ENCODE measurements around the gene RNASEH2A. TPM values are rescaled to one million over a fixed set of nuclear protein-coding genes. Genes with fewer than 3 reads are reported as not detected.

RNASEH2A gene
- total and polyA plus RNA-seq, 11 donors, result 0.63 to 8.6 (median 4.0) TPM

DNA sequence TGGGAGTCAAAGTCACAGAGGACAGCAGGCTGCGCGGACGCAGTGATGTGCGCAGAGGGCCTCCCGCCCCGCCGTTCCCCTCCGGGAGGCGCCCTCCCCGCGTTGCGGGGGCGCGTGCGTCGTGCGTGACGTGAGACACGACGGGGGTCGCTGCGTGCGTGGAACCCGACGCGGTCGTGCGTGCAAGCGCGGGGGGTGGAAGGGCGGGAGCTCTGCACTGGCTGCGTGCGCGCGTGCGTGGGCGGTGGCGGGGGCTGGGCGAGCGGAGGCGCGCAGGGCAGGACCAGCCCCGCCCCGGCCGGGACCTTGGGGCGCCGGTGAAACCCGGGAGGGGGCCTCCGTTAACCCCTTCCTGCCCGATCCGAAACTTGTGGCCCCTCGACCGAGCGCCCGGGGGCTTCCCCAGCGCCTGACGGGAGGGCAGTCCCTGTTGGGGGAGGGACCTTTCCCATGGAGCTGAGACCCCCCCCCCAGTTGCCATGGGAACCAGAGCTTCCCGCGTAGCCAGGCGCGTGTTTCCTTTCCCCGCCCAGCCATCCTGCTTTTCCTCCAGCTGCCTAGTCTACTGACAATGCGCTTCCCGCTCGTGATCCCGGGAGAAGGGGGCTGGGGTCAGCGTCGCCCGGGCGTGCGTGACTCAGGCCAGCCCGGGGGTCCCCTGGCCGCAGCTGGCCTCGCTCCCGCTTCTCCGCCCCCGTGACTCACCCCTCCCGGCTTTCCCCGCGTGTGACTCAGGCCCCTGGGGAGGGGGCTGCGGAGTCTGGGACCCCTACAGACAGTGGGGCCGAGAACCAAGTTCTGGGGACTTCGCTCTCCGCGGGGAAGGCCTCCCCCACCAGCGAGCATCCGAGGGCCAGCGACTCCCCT, 23.7 kb upstream of the RNASEH2A start:
- intact Hi-C loops (cut with DNase I), result loop anchor here in 1 of 10 donors (10.0 kb wide), 1 partner anchor 372 kb away; the partner anchor contains the start of genes IER2 and STX10
- DNase-seq, result peak; percentile 94 to 97 (median 95)
- no peaks in the 10 kb centered on the region for H3K36me3 ChIP-seq
- H3K27me3 ChIP-seq, result no peaks in the 10 kb centered on the region
- no peaks in the 10 kb centered on the region for H3K9me3 ChIP-seq
- H3K27ac ChIP-seq, result peak overlapping the region; percentile 92 to 100 (median 99)
- peak overlapping the region; percentile 5 to 67 (median 54) for H3K4me3 ChIP-seq
- peaks cover 7 to 84% (median 63%) of the 10 kb centered on the region in 12 donors for H3K4me1 ChIP-seq
- TF ChIP-seq, protein P1, sequence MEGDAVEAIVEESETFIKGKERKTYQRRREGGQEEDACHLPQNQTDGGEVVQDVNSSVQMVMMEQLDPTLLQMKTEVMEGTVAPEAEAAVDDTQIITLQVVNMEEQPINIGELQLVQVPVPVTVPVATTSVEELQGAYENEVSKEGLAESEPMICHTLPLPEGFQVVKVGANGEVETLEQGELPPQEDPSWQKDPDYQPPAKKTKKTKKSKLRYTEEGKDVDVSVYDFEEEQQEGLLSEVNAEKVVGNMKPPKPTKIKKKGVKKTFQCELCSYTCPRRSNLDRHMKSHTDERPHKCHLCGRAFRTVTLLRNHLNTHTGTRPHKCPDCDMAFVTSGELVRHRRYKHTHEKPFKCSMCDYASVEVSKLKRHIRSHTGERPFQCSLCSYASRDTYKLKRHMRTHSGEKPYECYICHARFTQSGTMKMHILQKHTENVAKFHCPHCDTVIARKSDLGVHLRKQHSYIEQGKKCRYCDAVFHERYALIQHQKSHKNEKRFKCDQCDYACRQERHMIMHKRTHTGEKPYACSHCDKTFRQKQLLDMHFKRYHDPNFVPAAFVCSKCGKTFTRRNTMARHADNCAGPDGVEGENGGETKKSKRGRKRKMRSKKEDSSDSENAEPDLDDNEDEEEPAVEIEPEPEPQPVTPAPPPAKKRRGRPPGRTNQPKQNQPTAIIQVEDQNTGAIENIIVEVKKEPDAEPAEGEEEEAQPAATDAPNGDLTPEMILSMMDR (IDR thresholded peaks at IDR 0.05), result peak in 4 of 12 donors; percentile 14 to 35 (median 18)
- TF ChIP-seq POLR2A (IDR thresholded peaks at IDR 0.05), result peak in 1 of 2 donors; percentile 75
- whole genome bisulfite sequencing, 4 donors, result 2 to 3% (median 2%) methylated on average over 28 to 88 of the region's 88 CpGs
- ATAC-seq, result peak; percentile 6 to 75 (median 56)

DNA sequence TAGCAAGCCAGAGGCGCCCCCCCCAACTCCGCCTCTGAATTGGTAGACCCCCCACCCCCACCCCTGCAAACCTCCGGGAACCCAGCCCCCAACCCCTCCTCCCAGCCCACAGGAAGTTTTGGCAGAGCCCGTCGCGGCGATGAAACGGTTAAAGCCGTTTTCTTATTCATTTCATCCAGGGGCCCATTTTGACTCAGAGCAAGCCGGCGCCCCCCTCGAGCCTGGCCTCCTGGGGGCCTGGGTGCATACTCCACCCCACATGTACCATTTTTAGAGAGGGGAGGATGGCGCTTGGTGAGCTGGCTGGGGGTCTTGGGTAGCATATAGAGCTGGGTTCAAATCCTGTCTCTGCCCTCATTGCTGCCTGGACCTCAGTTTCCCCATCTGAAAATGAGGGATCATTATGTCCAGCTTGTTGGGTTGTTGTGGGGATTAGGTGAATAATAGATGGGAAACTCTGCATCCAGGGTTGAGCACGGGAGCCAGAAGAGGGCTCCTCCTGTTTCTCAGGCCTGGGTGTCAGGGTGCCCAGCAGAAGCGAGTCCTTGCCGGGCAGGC, 23.0 kb upstream of the RNASEH2A start:
- Histone ChIP-seq H3K36me3 (no peaks in the 10 kb centered on the region), H3K4me1 (peaks cover 7 to 91% (median 66%) of the 10 kb centered on the region in 12 donors), H3K9me3 (no peaks in the 10 kb centered on the region), H3K27me3 (no peaks in the 10 kb centered on the region), H3K27ac (peak overlapping the region; percentile 92 to 100 (median 99)), H3K4me3 (peak overlapping the region in 11 of 12 donors; percentile 27 to 67 (median 55))
- no peak for ATAC-seq
- no peak for DNase-seq
- WGBS, 4 donors, result 18 to 42% (median 20%) methylated on average over 8 to 16 of the region's 16 CpGs
- intact Hi-C loops (cut with DNase I), result loop anchor here in 1 of 10 donors (10.0 kb wide), 1 partner anchor 371 kb away; the partner anchor contains the start of genes IER2 and STX10
- TF ChIP-seq, protein P1 (IDR thresholded peaks at IDR 0.05), result no peak

DNA sequence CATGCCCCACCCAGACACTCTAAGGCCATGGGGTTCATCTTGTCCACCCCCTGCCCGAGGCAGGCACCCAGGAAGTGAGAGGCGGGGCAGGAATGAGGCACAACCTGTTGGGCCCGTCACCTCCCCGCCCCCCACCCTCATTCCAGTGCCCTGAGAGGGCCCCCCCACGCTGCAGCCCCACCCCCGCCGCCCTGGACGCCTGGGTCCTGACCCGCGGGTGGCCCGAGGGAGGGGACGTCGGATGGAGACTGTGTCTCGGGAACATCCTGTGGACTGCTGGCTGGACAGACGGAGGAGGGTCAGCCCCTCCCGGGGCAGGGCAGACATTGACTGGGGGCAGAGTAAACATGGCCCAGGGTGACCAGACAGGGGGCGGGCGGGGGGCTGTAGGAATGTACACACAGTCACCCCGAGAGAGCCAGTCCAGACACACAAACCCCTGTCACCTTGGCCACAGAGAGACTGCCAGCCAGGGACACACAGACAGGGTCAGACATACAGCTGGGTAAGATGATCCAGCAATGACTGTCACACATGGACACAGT, 22.5 kb upstream of the RNASEH2A start:
- DNase-seq, result peak; percentile 79 to 88 (median 82)
- intact Hi-C loops (cut with DNase I), result loop anchor here in 1 of 10 donors (10.0 kb wide), 1 partner anchor 371 kb away; the partner anchor contains the start of genes IER2 and STX10
- Histone ChIP-seq H3K4me3 (peak overlapping the region in 8 of 12 donors; percentile 51 to 67 (median 56)), H3K27me3 (no peaks in the 10 kb centered on the region), H3K9me3 (no peaks in the 10 kb centered on the region), H3K36me3 (no peaks in the 10 kb centered on the region), H3K4me1 (peaks cover 7 to 91% (median 66%) of the 10 kb centered on the region in 12 donors), H3K27ac (peak overlapping the region; percentile 92 to 100 (median 99))
- ATAC-seq, result peak; percentile 5 to 46 (median 26)
- 10 to 40% (median 22%) methylated on average over 5 to 19 of the region's 19 CpGs for WGBS, 4 donors
- TF ChIP-seq POLR2A (IDR thresholded peaks at IDR 0.05), result no peak

DNA sequence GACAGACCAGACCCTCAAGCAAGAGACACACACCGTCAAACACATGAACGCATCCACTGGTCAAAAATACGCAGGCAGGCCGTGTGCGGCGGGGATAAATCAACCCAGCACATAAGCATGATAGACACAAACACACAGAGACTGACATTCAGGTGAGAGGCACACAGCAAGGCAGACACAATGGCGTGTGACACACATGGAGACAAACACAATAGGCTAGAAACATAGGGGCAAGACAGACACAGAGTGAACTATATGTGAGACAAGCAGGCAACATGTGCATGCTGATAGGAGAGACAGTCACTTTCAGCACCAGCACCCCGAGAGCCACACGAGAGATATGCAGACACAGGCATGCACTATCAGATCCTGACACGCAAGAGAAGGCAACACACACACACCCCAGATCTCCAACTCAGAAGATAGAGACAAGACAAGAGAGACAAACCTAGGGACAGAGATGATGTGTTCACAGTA, 22.0 kb upstream of the RNASEH2A start:
- Histone ChIP-seq H3K4me1 (peaks cover 7 to 90% (median 66%) of the 10 kb centered on the region in 12 donors), H3K9me3 (no peaks in the 10 kb centered on the region), H3K36me3 (no peaks in the 10 kb centered on the region), H3K4me3 (peak overlapping the region in 3 of 12 donors; percentile 18 to 58 (median 20)), H3K27me3 (no peaks in the 10 kb centered on the region), H3K27ac (peak overlapping the region; percentile 92 to 100 (median 99))
- TF ChIP-seq, protein P1 (IDR thresholded peaks at IDR 0.05), result no peak
- no peak for TF ChIP-seq POLR2A (IDR thresholded peaks at IDR 0.05)
- ATAC-seq, result no peak
- DNase-seq, result no peak
- intact Hi-C loops (cut with DNase I), result loop anchor here in 1 of 10 donors (10.0 kb wide), 1 partner anchor 370 kb away; the partner anchor contains the start of genes IER2 and STX10
- 45 to 53% (median 49%) methylated on average over 10 of the region's 10 CpGs for WGBS, 4 donors

All from heart left ventricle (tissue), 16 donors.